ENCODE results near the gene HOXA7. TPM values are rescaled to one million over a fixed set of nuclear protein-coding genes. Genes with fewer than 3 reads are reported as not detected.

The HOXA7 gene
- polyA plus RNA-seq, 1 experiment, result 4.4 TPM

DNA sequence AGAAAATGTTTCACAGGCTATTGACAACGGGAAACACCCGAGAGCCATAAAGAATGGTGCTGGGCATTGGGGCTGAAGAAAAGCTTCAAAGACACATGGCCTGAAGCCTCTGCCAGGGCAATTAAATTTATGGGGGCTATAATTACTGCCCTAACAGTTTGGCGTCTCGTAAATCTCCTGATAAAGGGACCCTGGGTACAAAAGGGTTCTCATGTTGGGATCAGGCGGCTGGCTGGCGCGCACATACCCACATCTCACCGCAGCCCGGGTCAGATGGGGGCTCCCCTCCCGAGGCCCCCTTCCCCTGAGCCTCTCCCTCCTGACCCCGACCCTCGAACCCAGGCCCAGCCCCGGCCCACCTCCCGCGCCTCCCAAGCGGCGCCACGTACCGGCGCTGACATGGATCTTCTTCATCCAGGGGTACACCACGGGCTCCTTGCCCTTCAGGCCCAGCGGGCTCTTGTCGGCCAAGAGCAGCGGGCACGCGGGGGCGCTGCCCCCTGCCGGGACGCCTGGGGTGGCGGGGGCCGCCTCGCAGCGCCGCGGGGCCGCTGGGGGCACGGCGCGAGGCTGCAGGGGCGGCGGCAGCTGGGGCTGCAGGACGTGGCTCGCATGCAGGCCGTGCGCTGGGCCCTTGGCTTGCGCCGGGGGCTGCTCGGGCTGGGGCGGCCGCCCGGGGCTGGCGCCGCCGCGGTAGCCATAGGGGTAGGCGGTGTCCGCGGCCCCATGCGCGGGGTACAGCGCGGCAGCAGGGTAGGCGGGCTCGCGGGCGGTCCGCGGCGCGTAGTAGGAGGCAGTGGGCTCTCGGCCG lies 26.5 kb downstream of the HOXA7 start:
- TF ChIP-seq, protein P1, sequence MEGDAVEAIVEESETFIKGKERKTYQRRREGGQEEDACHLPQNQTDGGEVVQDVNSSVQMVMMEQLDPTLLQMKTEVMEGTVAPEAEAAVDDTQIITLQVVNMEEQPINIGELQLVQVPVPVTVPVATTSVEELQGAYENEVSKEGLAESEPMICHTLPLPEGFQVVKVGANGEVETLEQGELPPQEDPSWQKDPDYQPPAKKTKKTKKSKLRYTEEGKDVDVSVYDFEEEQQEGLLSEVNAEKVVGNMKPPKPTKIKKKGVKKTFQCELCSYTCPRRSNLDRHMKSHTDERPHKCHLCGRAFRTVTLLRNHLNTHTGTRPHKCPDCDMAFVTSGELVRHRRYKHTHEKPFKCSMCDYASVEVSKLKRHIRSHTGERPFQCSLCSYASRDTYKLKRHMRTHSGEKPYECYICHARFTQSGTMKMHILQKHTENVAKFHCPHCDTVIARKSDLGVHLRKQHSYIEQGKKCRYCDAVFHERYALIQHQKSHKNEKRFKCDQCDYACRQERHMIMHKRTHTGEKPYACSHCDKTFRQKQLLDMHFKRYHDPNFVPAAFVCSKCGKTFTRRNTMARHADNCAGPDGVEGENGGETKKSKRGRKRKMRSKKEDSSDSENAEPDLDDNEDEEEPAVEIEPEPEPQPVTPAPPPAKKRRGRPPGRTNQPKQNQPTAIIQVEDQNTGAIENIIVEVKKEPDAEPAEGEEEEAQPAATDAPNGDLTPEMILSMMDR (IDR thresholded peaks at IDR 0.05; ENCODE audit: insufficient read depth, low read depth, low read length), result peak; percentile 33; the same call in 1 of the 2 replicates
- H3K27me3 ChIP-seq (ENCODE audit: control insufficient read depth, insufficient read depth, low read length), result no peaks in the 10 kb centered on the region
- H3K36me3 ChIP-seq (ENCODE audit: control insufficient read depth, insufficient read depth, low read length), result no peaks in the 10 kb centered on the region
- POLR2A ChIA-PET, result no interaction called here
- CTCF ChIA-PET, result interaction anchor here (0.9 to 2.4 kb wide), 4 partner anchors 13 to 272 kb away, joined by 4 to 15 read pairs (median 6); partner anchors contain the start of gene HOXA5
- peak overlapping the region; percentile 78 for H3K4me3 ChIP-seq (ENCODE audit: low read depth, low read length)
- DNase-seq (ENCODE audit: low read depth), result no peak

DNA sequence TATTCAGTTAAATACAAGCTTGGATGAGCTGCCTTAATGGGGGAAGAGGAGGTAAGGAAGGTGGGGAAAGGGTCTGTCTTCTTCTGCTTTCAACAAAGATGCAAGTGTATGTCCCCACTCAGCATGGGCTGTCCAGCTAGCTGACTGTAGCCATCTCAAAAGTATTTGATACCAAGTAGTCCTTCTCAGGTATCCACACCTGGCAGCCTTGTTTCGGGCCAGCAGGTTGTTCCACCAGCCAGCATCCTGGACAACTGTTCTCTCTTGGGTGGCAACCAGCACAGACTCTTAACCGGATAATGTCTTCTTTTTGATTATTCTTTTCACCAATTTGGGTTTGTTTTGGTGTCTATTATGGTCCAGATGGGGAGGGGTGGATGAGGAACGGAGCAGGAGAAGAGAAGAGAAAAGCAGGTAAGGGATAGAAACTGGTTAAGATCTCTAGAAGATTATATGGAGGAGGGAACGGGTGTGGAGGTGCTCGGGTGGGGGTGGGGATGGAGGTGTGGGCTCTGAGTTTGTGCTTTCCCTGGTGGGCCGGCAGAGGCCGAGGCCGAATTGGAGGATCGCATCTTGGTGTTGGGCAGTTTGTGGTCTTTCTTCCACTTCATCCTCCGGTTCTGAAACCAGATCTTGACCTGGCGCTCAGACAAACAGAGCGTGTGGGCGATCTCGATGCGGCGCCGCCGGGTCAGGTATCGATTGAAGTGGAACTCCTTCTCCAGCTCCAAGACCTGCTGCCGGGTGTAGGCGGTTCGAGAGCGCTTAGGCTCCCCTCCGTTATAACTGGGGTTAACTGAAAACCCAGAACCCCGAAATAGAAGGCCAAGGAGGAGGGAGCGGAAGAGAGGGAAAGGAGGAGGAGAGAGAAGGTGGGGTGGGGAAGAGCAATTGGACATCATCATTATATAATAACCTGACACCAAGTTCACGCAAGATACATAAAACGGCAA lies 27.4 kb downstream of the HOXA7 start:
- POLR2A ChIA-PET, result no interaction called here
- Histone ChIP-seq H3K27me3 (ENCODE audit: control insufficient read depth, insufficient read depth, low read length) (no peaks in the 10 kb centered on the region), H3K36me3 (ENCODE audit: control insufficient read depth, insufficient read depth, low read length) (no peaks in the 10 kb centered on the region), H3K4me3 (ENCODE audit: low read depth, low read length) (no peak overlapping the region)
- TF ChIP-seq, protein P1 (IDR thresholded peaks at IDR 0.05; ENCODE audit: insufficient read depth, low read depth, low read length), result no peak
- CTCF ChIA-PET, result interaction anchor here (1.7 to 2.4 kb wide), 2 partner anchors 14 to 32 kb away, joined by 4 to 6 read pairs; no protein-coding TSS in a partner anchor
- DNase-seq (ENCODE audit: low read depth), result no peak

DNA sequence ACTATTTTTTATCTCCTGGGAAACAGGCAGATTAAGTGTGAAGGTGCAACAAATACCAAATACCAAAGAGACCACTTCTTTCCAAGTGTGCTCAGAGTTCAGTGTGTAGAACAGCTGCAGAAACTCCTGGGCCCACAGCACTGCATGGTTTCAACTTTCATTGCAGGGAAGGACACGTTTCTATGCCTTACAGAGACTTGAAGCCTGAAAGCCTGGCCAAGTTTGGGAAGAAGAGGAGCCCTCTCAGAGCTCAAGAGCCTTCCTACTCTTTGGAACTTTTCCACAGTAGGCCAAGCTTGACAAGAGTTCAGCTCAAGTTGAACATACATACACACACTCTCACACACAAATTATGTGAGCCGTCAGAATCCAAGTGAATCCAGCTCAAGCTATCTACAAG lies 28.4 kb downstream of the HOXA7 start:
- Histone ChIP-seq H3K36me3 (ENCODE audit: control insufficient read depth, insufficient read depth, low read length) (no peaks in the 10 kb centered on the region), H3K4me3 (ENCODE audit: low read depth, low read length) (no peak overlapping the region), H3K27me3 (ENCODE audit: control insufficient read depth, insufficient read depth, low read length) (no peaks in the 10 kb centered on the region)
- TF ChIP-seq, protein P1 (IDR thresholded peaks at IDR 0.05; ENCODE audit: insufficient read depth, low read depth, low read length), result no peak
- ChIA-PET CTCF (interaction anchor here (0.9 to 2.4 kb wide), 3 partner anchors 15 to 33 kb away, joined by 3 to 6 read pairs (median 4); no protein-coding TSS in a partner anchor), POLR2A (no interaction called here)
- no peak for DNase-seq (ENCODE audit: low read depth)

DNA sequence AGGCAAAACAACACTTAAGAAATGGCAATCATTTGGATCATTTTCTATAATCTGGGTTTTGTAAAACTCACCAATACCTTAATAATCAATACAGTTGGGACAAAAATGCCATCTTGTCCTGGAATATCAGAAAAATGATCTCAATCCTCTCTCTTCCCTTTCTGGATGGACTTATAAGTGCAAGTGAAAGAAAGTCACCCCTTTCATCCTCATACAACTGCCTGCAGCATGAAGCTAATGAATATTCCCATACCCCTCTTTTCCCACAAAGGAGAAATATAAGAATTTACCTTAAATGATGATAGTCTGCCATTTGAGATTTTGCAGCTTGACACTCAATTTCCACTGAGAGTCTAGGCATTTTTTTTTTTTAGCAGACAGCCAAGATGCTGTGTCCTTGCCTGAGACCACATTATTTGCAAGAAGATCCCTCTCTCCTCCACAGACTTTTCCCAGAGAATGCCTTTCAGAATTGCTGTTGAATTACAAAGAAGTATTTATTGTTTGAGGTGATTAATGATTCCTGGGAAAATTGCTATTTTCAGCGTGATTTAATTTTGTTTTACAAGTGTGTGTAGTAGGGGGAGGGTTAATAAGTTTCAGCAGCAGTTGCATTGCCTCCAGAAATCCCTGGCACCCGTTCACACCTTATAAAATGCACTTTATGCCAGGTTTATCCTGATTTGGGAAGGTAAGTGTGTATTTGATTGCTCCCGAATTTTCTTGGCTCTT lies 29.7 kb downstream of the HOXA7 start:
- H3K4me3 ChIP-seq (ENCODE audit: low read depth, low read length), result no peak overlapping the region
- ChIA-PET POLR2A (no interaction called here), CTCF (interaction anchor here (1.4 to 1.7 kb wide), 2 partner anchors 12 to 16 kb away, joined by 4 to 5 read pairs; no protein-coding TSS in a partner anchor)
- no peaks in the 10 kb centered on the region for H3K36me3 ChIP-seq (ENCODE audit: control insufficient read depth, insufficient read depth, low read length)
- DNase-seq (ENCODE audit: low read depth), result no peak
- TF ChIP-seq, protein P1 (IDR thresholded peaks at IDR 0.05; ENCODE audit: insufficient read depth, low read depth, low read length), result no peak
- no peaks in the 10 kb centered on the region for H3K27me3 ChIP-seq (ENCODE audit: control insufficient read depth, insufficient read depth, low read length)
